ENCODE results near the gene ZBTB46.

Gene ZBTB46

DNA sequence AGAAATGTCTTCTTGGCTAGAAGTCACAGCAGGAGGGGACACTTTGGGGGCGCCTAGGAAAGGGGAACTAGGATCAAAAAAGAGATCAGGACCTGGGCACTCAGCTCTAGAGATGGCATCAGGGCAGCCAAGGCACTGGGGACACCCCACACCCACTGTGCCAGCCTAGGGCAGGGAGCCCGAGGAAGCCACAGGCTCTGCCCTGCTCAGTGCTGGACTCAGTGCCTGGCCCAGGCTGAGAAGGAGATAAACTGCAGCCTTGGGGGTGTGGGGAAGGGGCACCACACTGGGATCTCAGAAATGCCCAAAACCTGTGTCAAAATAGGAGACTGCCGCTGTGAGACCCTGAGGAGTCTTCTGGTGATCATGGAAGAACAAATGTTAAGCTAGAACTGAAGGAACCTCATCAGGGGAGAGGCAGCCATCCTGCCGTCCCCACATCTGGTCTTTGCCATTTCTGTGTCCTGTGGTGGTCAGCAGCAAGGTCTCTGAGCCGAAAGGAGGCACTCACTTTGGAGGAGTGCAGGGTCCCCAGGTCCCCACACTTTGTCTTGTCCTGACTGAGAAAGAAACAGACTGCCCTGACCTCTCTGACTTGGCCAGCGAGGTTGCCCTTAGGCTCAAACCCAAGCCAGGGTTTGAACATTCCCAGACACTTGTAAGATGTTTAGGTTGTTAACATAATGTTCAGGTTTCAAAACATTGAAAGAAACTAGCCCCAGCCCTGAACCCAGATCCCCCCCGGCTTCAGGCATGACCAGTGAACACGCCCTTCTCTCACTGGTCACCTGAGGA lies 125.6 kb downstream of the ZBTB46 start:
- TF ChIP-seq CTCF (IDR thresholded peaks at IDR 0.05; ENCODE audit: insufficient read depth, low read depth, low read length, missing control alignments): no peak
- H3K4me3 ChIP-seq (ENCODE audit: low read length): no peak overlapping the region
- DNase-seq (ENCODE audit: low read depth): no peak

- DNase-seq (ENCODE audit: low read depth): no peak
- no peak for TF ChIP-seq CTCF (IDR thresholded peaks at IDR 0.05; ENCODE audit: insufficient read depth, low read depth, low read length, missing control alignments)
- H3K4me3 ChIP-seq (ENCODE audit: low read length): no peak overlapping the region
These were observed 126.3 kb downstream of the ZBTB46 start for GRCh38 chr20:63704749-63705117.

DNA sequence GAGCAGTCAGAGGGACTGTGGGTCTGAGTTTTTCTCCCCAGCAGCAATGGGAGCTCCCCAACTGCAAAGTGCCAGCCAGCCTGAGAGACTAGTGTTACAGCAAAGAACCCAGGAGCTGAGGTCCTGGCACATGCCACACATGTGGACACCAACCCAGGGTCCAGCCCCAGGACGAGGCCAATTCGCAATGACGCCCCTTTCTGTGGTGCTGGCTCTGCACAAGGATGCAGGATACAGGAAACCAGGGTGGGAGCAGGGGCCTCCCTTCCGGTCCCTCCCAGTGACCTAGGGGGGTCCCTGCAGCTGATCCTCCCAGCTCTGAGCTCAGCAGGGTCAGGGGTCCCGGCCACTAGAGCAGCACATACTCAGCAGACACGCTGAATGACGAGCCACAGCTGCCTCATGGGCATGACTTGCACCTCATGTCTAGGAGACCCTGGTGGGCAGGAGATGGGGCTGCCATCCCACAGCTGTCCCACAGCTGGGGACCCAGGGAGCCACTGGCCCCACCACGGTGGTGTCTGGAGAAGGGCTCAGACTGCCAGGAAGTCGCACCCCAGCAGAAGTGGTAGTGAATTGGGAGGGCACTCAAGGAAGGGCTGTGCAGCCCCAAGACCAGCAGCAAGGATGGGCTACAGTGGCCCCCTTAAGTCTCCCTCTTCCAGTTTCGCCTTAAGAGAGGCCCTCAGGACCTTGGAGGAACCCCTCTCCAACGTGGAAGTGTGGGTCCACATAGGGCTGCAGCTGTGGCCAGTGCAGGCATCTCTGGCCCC lies 126.9 kb downstream of the ZBTB46 start:
- TF ChIP-seq CTCF (IDR thresholded peaks at IDR 0.05; ENCODE audit: insufficient read depth, low read depth, low read length, missing control alignments): no peak
- no peak for DNase-seq (ENCODE audit: low read depth)
- H3K4me3 ChIP-seq (ENCODE audit: low read length): no peak overlapping the region

- TF ChIP-seq CTCF (IDR thresholded peaks at IDR 0.05; ENCODE audit: insufficient read depth, low read depth, low read length, missing control alignments): no peak
- no peak for DNase-seq (ENCODE audit: low read depth)
- H3K4me3 ChIP-seq (ENCODE audit: low read length): no peak overlapping the region
These were observed 127.5 kb downstream of the ZBTB46 start for GRCh38 chr20:63703471-63703975.

DNA sequence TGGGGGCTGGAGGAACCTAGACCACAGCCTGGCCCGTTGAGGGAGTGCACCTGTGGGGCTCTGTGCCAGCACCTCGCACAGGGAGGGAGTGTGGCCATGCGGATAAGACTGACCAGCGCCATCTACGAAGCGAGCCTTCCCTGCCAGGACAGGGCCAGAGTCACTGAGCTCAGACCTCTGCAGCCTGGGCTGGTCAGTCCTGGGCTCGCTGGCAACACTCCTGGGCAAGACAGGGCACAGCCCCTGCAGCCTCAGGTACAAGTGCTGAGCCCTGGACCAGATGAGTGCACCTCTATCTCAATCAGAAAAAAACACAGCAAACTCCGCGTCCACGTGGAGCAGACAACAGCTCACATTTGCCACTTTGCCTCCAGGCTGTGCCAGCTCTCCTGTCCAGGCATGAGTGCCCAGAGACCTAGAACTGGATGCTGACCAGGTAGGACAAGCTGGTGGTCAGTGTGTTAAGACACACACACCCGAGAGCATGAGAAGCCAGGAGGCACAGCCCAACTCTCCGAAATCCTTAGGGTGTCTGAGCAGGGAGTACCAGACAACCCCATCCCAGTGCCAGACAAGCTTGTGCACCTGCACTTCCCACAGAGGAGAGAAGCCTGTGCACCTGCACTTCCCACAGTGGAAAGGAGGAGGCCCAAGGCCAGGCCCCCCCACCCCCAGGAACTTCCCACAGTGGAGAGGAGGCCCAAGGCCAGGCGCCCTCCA lies 128.2 kb downstream of the ZBTB46 start:
- H3K4me3 ChIP-seq (ENCODE audit: low read length): no peak overlapping the region
- TF ChIP-seq CTCF (IDR thresholded peaks at IDR 0.05; ENCODE audit: insufficient read depth, low read depth, low read length, missing control alignments): no peak
- no peak for DNase-seq (ENCODE audit: low read depth)

DNA sequence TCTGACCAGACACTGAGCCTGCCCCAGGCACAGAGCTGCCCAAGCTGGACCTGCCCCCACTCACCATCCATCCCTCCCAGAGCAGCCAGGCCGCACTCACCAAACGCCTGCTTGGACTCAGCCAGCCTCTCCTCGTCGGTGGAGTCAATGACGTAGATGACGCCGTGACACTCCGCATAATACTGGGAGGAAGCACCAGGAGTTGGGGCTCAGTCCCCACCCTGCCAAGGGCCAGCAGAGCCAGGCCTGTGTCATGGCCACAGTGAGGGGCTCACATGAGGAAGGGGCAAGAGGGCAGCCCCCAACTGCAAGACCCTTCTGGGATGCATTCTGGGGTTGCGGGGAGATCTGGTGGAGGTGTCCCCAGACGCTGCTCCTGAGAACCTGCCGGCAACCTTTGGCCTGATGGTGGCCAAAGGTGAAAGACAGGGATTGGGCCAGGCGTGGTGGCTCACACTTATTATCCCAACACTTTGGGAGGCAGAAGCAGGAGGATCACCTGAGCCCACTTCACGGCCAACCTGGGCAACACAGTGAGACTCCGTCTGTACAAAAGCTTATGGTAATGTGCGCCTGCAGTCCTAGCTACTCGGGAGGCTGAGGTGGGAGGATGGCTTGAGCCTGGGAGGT lies 128.9 kb downstream of the ZBTB46 start:
- no peak for TF ChIP-seq CTCF (IDR thresholded peaks at IDR 0.05; ENCODE audit: insufficient read depth, low read depth, low read length, missing control alignments)
- no peak overlapping the region for H3K4me3 ChIP-seq (ENCODE audit: low read length)
- DNase-seq (ENCODE audit: low read depth): no peak
